Activated T-helper 1 cell treated with Interleukin-2 at 50 U/mL for 16 hours (primary cell): ENCODE data around the gene NSD2.
"Not testable (repeated sequence)": the region's sequence is repeated elsewhere in the genome, so short reads cannot be mapped to it uniquely, and the experiment has no call there.

Experiments
- DNase-seq: peaks from one replicate; pipeline ENCODE4 v3.0.0-alpha.2; 2020; ENCODE audit warnings: low read depth

The NSD2 gene

GRCh38 chr4:2006956-2007653 is 135.9 kb downstream of the NSD2 start:
- DNase-seq: no peak

- no peak for DNase-seq
These were observed 136.8 kb downstream of the NSD2 start for GRCh38 chr4:2007804-2008670.

GRCh38 chr4:2008671-2008920 is 137.4 kb downstream of the NSD2 start:
- DNase-seq: no peak

GRCh38 chr4:2008921-2009650 is 137.9 kb downstream of the NSD2 start, which contains the start of gene NELFA:
Gene NELFA (minus strand): TSS chr4:2008974. CDS start chr4:2008959, 15 bp downstream.
- DNase-seq: peak; percentile 90

GRCh38 chr4:2009651-2010233 is 138.5 kb downstream of the NSD2 start:
- peak; percentile 31 for DNase-seq

GRCh38 chr4:2011583-2011982 is 140.4 kb downstream of the NSD2 start:
- no peak for DNase-seq

- DNase-seq: no peak
These were observed 143.8 kb downstream of the NSD2 start for GRCh38 chr4:2015008-2015407.

GRCh38 chr4:2021358-2022018 is 150.3 kb downstream of the NSD2 start:
- DNase-seq: not testable (repeated sequence)

- no peak for DNase-seq
These were observed 153.5 kb downstream of the NSD2 start for GRCh38 chr4:2024683-2025082.

GRCh38 chr4:2025817-2026216 is 154.6 kb downstream of the NSD2 start:
- no peak for DNase-seq

GRCh38 chr4:2027120-2027519 is 155.9 kb downstream of the NSD2 start:
- not testable (repeated sequence) for DNase-seq

- not testable (repeated sequence) for DNase-seq
These were observed 160.0 kb downstream of the NSD2 start for GRCh38 chr4:2031161-2031560.
